Measurements from ENCODE around the gene IBA57.

IBA57 gene

DNA sequence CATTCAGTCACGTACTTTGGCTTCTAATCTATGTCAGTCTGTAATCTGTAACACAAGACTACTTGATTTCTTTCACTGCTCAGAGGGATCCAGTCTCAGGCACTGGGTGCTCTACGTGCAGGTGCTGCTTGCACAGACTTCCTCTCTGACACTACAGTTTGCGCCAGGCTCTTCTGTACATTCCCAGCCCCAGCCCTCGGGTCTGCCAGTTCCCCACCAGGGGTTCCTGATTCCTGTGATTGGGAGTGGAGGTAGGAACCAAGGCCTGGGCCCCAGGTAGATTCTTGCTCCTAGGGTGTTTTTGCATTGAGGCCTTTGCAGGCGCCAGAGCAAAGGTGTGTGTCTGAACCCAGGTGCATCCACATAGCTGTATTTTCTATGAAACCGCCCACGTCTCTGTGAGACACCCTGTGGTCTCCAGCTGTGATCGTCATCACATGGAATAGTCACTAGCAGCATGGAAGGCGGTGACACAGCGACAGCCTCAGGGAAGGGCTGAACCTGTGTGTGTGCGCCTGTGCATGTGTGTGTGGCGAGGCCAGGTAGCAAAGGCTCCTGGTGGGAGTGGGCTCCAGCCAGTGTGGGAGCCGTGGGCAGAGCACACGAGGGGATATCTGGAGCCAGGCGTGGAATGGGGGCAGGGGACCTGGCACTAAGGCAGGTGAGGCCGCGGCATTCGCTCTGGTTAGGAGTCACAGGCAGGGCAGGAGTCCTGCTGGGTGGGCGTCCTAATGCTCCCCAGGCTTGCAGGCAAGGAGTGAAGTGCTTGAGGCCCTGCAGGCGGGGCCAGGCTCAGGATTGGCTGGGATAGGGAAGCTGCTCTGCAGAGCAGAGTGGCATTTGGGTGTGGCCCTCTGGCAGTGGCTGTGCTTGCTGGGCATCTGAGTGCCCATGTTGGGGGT, 10.7 kb upstream of the IBA57 start:
- DNase-seq (ENCODE audit: low read depth in 1 of 2, low spot score in 1 of 2): no peak
- in situ Hi-C loops (cut with HindIII; ENCODE audit: low pct_unique_long_range_greater_than_20kb, low sequenced_read_pairs): no loop called here
- no peak for TF ChIP-seq JUND (IDR thresholded peaks at IDR 0.05; ENCODE audit: low read depth)

DNA sequence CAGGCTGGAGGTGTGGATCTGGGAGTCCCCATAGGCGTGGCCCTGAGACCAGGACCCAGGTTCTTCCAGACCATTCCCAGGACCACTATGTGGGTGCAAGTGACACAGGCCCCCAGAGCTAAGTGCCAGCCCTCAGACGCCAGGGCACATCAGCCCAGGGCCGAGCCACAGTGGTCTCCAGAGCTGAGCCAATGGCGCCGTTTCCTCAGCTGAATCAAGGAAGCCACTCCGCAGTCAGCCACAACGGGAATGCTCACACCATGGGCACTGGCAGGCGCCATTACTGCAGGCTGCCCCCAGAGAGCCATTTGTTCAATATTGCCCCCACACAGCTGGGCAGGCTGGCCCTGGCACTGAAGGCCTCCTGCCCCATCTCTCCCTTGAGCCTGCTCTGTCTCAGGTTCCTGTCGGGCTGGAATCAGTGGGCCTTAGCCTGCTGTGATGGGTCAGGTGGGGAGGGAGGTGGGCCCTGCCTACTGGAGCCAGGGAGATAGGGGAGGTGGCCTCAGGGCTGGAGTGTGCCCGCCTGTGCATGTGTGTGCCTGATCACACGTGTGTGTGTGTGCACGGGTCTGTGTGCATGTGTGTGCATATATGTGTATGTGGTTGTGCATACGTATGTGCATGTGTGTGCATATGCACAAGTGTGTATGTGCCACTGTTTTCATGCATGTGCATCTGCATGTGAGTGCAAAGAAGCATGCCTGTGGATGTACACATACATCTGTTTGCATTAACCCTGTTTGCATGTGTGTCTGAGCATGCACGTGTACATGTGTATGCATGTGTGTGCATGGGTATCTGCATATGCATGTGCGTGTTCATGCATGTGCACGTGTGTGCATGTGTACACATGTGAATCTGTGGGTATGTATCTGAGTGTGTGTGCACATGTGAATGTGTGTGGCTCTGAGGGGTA, 9.7 kb upstream of the IBA57 start:
- DNase-seq (ENCODE audit: low read depth in 1 of 2, low spot score in 1 of 2): no peak
- in situ Hi-C loops (cut with HindIII; ENCODE audit: low pct_unique_long_range_greater_than_20kb, low sequenced_read_pairs): no loop called here
- TF ChIP-seq JUND (IDR thresholded peaks at IDR 0.05; ENCODE audit: low read depth): no peak

DNA sequence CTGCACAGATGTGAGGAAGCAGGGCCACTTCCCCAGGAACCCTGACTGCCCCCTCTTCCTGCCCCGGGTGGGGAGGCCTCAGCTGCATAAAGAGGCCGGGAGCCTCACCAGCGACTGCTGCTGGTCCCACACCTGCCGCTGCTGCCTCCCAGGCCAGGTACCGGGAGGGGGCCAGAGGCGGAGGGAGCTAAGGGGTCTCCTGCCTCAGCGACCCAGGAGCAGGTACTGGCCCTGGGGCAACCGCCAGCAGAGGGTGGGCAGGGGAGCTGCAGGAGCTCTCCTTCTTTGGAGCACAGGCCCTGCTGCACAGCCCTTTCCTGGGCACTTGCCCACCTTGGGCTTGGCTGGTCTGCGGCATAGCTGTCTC, 9.1 kb upstream of the IBA57 start:
- no peak for DNase-seq (ENCODE audit: low read depth in 1 of 2, low spot score in 1 of 2)
- in situ Hi-C loops (cut with HindIII; ENCODE audit: low pct_unique_long_range_greater_than_20kb, low sequenced_read_pairs): no loop called here
- TF ChIP-seq JUND (IDR thresholded peaks at IDR 0.05; ENCODE audit: low read depth): no peak

DNA sequence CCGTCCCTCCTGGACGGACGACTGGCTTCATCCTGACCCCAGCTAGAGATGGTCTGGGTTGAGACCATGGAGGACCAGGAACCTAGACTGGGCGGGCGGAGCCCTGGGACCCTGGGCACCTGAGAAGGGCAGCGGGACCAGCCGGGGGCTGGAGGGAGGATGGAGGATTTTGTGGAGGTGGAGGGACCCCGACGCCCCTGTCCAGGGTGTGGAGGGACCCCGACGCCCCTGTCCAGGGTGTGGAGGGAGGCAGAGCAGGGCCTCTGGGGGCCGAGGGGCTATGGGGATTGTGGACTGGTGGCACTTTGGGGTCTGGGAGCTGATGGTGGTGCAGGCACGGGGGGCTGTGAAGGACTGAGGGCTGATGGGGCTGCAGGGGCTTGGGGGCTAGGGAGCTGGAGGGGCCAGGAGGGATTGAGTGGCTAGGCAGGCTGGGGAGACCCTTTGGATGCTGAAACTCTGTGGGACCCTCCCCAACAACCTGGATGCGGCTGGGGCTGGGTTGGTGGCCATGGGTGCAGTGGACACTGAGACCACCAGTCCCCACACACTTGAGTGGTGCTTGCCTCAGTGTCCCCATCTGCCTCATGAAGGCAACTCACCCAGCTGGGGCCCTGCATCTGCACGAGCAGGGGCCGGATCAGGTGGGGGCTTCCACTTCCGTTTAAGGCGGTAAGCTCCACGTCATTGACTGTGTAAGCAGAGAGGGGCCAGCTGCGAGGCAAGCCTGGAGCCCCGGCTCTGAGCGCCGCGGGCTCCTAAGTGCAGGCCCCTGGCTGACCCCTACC, 8.5 kb upstream of the IBA57 start:
- in situ Hi-C loops (cut with HindIII; ENCODE audit: low pct_unique_long_range_greater_than_20kb, low sequenced_read_pairs): no loop called here
- no peak for TF ChIP-seq JUND (IDR thresholded peaks at IDR 0.05; ENCODE audit: low read depth)
- no peak for DNase-seq (ENCODE audit: low read depth in 1 of 2, low spot score in 1 of 2)

DNA sequence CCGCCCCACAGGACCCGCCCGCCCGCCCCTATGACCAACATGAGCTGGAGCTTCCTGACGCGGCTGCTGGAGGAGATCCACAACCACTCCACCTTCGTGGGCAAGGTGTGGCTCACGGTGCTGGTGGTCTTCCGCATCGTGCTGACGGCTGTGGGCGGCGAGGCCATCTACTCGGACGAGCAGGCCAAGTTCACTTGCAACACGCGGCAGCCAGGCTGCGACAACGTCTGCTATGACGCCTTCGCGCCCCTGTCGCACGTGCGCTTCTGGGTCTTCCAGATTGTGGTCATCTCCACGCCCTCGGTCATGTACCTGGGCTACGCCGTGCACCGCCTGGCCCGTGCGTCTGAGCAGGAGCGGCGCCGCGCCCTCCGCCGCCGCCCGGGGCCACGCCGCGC, 7.9 kb upstream of the IBA57 start:
- in situ Hi-C loops (cut with HindIII; ENCODE audit: low pct_unique_long_range_greater_than_20kb, low sequenced_read_pairs): no loop called here
- TF ChIP-seq JUND (IDR thresholded peaks at IDR 0.05; ENCODE audit: low read depth): no peak
- DNase-seq (ENCODE audit: low read depth in 1 of 2, low spot score in 1 of 2): no peak

DNA sequence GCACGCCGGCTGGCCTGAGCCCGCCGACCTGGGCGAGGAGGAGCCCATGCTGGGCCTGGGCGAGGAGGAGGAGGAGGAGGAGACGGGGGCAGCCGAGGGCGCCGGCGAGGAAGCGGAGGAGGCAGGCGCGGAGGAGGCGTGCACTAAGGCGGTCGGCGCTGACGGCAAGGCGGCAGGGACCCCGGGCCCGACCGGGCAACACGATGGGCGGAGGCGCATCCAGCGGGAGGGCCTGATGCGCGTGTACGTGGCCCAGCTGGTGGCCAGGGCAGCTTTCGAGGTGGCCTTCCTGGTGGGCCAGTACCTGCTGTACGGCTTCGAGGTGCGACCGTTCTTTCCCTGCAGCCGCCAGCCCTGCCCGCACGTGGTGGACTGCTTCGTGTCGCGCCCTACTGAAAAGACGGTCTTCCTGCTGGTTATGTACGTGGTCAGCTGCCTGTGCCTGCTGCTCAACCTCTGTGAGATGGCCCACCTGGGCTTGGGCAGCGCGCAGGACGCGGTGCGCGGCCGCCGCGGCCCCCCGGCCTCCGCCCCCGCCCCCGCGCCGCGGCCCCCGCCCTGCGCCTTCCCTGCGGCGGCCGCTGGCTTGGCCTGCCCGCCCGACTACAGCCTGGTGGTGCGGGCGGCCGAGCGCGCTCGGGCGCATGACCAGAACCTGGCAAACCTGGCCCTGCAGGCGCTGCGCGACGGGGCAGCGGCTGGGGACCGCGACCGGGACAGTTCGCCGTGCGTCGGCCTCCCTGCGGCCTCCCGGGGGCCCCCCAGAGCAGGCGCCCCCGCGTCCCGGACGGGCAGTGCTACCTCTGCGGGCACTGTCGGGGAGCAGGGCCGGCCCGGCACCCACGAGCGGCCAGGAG, 7.2 kb upstream of the IBA57 start:
- TF ChIP-seq JUND (IDR thresholded peaks at IDR 0.05; ENCODE audit: low read depth): no peak
- no peak for DNase-seq (ENCODE audit: low read depth in 1 of 2, low spot score in 1 of 2)
- in situ Hi-C loops (cut with HindIII; ENCODE audit: low pct_unique_long_range_greater_than_20kb, low sequenced_read_pairs): no loop called here

DNA sequence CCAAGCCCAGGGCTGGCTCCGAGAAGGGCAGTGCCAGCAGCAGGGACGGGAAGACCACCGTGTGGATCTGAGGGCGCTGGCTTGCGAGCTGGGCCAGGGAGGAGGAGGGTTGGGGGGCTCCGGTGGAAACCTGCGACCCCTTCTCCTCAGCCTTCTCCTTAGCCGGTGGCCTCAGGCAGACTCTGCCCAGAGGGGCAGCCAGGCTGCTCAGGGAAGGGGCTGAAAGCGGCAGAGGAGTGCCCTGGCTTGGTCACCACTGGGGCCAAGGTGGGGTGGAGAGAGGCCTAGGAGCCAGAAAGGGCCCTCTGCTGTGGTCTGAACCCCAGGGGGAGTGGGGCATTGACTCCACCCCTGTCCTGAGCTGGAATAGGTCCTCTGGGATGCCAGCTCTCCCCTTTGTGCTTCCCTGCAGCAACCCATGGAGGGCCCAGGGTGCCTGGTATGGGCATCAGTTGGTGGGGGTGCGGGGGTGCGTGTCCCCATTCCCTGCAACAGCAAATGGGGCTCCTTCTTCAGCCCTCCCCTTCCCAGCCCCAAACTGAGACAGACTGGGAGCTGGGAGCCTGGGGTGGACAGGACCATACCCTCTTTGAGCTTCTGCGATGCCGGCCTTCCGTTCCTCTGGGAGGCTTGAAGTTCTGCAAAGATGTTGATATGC, 6.5 kb upstream of the IBA57 start:
- in situ Hi-C loops (cut with HindIII; ENCODE audit: low pct_unique_long_range_greater_than_20kb, low sequenced_read_pairs): no loop called here
- DNase-seq (ENCODE audit: low read depth in 1 of 2, low spot score in 1 of 2): no peak
- no peak for TF ChIP-seq JUND (IDR thresholded peaks at IDR 0.05; ENCODE audit: low read depth)

DNA sequence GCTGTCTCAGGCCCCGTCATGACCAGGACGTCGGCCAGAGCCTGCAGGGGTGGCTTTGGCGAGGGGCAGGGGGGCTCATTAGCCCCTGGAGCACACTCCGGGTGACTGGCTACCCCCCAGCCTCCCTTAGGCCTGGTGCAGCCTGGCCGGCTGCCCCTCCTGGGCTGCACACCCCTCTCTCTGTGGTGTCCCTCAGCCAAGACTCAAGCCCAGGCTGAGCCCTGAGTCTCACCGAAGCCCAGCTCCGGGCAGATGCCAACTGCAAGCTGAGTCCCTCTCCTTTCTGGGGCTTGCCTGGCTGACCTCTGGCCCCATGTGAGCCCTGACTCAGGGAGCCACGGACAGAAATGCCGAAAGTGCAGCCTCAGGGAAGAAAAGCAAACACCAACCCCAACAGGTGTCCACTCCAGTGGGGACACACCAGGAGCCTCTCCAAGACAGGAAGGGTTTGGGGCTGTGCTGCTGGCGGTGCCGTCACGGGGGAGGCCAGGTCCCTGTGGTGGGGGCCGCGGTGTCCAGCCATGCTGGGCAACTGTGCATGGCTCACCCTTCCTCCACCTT, 5.3 kb upstream of the IBA57 start:
- no peak for TF ChIP-seq JUND (IDR thresholded peaks at IDR 0.05; ENCODE audit: low read depth)
- no peak for DNase-seq (ENCODE audit: low read depth in 1 of 2, low spot score in 1 of 2)
- in situ Hi-C loops (cut with HindIII; ENCODE audit: low pct_unique_long_range_greater_than_20kb, low sequenced_read_pairs): no loop called here

DNA sequence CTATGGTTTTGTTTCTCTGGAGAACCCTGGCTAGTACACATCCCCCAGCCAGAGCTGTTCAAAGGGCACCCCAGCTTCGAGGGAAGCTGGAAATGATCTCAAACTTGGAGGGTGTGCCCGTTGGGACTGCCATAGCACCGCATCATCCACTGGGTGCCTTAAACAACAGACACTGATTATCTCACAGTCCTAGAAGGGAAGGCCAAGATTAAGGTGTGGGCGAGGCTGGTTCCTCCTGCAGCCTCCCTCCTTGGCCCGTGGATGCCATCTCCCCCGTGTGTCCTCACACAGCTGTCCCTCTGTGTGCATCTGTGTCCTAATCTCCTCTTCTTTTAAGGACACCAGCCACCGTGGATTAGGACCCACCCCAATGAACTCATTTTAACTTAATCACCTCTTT, 4.2 kb upstream of the IBA57 start:
- TF ChIP-seq JUND (IDR thresholded peaks at IDR 0.05; ENCODE audit: low read depth): no peak
- in situ Hi-C loops (cut with HindIII; ENCODE audit: low pct_unique_long_range_greater_than_20kb, low sequenced_read_pairs): no loop called here
- DNase-seq (ENCODE audit: low read depth in 1 of 2, low spot score in 1 of 2): no peak

DNA sequence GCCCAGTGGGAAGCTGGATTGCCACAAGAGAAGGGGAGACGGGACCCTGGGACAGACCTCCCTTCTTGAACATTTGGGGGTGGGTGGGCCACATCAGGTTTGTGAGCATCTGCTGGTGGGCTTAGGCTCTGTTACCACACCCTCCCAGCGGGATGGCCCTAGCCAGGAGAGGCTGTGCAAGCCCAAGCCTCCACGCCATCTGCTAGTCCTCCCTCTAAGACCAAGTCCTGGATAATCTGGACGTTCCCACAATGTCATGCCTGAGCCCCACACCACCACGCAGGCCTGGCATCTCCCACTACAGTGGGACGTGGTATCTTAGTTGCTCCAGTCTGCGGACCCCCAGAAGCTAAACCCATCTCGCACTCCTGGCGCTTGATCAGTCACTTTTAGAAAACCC, 3.7 kb upstream of the IBA57 start:
- in situ Hi-C loops (cut with HindIII; ENCODE audit: low pct_unique_long_range_greater_than_20kb, low sequenced_read_pairs): no loop called here
- TF ChIP-seq JUND (IDR thresholded peaks at IDR 0.05; ENCODE audit: low read depth): no peak
- DNase-seq (ENCODE audit: low read depth in 1 of 2, low spot score in 1 of 2): no peak
